Esophagus muscularis mucosa (tissue), 3 donors: Measurements from ENCODE around the gene TAL1.
"Not testable (repeated sequence)": the region's sequence is repeated elsewhere in the genome, so short reads cannot be mapped to it uniquely, and the experiment has no call there.

Experiments used
- CTCF ChIP-seq, 3 experiments: fragments of 200-600 bp in 2 of 3; fragments of 450-650 bp in 1 of 3; sonication (generic) in 2 of 3; IDR thresholded peaks; one replicate each; pipeline ENCODE4 v1.5.1; 2017 to 2019; ENCODE audit warnings: antibody characterized with exemption in 3 of 3, mild to moderate bottlenecking in 2 of 3, moderate library complexity in 1 of 3
- POLR2A ChIP-seq: fragments of 450-650 bp; IDR thresholded peaks from one replicate; pipeline ENCODE4 v1.6.1; 2017; ENCODE audit warnings: antibody characterized with exemption, moderate library complexity, mild to moderate bottlenecking, low read depth

- not testable (repeated sequence) for TF ChIP-seq CTCF (IDR thresholded peaks at IDR 0.05); POLR2A
Measured at GRCh38 chr1:47275811-47276210, 43.8 kb upstream of the TAL1 start.
